GM19238 (cell line): ENCODE data around the gene OR4K17.
"Not testable (repeated sequence)": the region's sequence is repeated elsewhere in the genome, so short reads cannot be mapped to it uniquely, and the experiment has no call there.

Source experiments
- DNase-seq: peaks from one replicate; pipeline ENCODE4 v3.0.0; 2011; ENCODE audit warnings: low spot score; ENCODE audit not compliant: insufficient read length

Gene OR4K17, protein sequence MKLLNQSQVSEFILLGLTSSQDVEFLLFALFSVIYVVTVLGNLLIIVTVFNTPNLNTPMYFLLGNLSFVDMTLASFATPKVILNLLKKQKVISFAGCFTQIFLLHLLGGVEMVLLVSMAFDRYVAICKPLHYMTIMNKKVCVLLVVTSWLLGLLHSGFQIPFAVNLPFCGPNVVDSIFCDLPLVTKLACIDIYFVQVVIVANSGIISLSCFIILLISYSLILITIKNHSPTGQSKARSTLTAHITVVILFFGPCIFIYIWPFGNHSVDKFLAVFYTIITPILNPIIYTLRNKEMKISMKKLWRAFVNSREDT

DNA sequence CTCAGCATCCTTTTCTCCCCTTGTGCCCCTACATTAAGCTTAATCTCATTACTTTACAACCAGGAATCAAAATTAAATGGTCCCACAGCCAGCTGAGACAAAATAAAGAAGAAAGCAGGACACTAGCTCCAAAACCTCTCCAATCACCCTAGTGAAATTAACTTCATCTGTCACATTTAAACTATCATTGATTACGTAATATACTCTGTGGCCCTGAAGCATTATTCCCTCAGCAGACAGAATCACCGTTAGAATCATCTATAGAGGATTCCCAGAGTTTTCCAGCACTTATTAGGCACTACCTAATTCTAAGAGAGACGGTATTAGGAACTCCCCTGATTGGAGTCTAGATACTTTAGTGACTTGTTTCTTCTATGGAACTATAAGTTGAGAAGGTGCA is at the start of gene OR4K17:
OR4K17 (plus strand) TSS at position 302 of the 400 bp plus-strand sequence. CDS start 6,761 bp downstream, outside the sequence.
- no peak for DNase-seq

DNA sequence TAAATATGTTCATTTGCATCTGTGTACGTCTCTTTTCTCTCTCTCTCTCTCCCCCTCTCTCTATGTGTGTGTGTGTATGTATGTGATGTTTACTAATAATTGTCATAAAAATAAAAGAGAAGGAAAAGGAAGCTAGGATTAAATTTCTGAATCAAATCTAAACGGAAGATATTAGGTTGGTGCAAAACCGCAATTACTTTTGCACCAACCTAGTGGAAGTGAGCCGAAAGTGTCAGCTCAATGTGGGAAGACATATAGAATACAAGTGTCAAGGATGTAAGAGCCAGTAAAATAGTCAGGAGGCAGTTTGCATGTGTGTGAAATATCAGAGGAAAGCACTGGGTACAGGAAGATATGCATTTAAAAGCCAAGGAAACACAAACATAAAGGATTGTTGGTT is 18.5 kb upstream of the OR4K17 start:
- DNase-seq = no peak

DNA sequence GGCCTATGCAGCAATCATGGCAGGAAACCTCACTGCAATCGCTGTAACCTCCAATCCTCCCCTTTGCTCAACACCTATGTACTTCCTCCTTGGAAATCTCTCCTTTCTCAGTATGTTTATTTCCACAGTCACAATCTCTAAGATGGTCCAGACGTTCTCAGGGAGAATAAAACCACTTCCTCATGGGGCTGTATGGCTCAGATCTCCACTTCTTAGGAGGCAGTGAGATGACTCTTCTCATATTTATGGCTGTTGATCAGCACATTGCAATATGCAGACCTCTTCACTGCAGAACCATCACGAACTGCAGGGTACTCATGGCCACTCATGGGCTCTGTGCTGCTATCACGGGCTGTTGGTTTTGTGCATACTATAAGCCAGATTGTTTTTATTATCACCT is 17.1 kb upstream of the OR4K17 start:
- DNase-seq = no peak

DNA sequence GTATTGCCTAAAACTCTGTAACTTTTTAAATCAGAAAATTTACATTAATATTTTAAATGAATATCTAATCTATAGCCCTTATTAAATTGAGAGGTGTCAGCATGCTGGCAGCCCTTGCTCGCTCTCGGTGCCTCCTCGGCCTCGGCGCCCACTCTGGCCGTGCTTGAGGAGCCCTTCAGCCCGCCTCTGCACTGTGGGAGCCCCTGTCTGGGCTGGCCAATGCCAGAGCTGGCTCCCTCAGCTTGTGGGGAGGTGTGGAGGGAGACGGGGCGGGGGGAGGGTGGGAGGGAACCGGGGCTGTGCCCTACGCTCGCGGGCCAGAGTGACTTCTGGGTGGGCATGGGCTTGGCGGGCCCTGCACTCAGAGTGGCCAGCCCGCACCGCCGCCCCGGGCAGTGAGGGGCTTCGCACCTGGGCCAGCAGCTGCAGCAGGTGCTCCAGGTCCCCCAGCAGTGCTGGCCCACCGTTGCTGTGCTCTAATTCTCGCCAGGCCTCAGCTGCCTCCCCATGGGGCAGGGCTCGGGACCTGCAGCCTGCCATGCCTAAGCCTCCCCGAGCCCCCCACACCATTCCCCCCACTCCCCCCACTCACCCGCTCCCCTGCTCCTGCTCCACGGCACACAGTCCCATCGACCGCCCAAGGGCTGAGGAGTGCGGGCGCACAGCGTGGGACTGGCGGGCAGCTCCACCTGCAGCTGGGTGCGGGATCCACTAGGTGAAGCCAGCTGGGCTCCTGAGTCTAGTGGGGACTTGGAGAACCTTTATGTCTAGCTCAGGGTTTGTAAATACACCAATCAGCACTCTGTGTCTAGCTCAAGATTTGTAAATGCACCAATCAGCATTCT is 11.4 kb upstream of the OR4K17 start:
- DNase-seq = not testable (repeated sequence)

DNA sequence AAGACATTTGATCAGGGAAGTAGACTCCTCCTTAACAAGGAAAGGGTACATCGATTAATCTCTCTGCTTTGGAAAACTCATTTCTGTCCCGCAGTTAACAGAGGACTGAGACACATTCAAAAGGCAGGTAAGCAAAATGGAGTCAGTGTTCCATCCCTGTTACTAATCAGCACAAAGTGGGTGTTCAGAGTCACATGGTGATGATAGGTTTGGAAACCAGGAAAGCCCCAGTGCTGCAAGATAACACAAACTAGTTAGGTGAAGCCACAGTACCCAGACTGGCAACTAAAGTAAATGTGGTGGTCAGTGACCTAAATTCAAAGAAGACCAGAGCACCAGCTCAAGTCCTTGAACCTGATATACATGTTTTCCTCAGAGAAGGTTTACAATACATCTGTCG is 1.8 kb downstream of the OR4K17 start:
- DNase-seq = no peak

DNA sequence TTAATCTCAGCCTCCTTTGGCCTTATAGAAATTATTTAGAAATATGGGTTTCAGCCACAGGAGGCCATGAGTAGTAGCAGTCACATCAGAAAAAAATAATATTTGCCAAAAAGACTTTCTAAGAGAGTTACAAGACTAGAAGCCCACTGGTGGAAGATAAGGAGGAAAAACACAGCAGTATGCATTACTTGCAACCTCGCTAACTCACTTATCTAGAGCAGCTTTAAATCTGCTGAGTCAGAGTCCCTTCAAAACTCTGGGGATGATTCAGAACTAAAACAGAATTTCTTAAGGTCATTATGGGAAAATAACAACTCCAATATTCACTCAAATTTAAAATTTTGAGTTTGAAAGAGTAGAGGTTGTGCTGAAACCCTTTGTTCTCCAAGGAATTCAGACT is 6.2 kb downstream of the OR4K17 start:
- DNase-seq = no peak

DNA sequence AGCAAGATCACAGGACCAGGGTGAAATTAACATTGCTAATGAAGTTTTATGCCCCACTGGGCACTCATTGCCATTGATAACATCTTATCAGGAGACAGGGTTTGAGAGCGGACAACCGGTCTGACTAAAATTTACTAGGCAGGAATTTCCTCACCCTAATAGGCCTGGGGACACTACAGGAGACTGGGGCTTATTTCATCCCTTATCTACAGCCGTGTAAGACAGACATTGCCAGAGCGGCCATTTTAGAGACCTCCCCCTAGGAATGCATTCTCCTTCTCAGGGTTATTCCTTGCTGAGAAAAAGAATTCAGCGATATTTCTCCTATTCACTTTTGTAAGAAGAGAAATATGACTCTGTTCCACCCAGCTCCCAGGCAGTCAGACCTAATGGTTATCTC is 8.3 kb downstream of the OR4K17 start:
- no peak for DNase-seq

DNA sequence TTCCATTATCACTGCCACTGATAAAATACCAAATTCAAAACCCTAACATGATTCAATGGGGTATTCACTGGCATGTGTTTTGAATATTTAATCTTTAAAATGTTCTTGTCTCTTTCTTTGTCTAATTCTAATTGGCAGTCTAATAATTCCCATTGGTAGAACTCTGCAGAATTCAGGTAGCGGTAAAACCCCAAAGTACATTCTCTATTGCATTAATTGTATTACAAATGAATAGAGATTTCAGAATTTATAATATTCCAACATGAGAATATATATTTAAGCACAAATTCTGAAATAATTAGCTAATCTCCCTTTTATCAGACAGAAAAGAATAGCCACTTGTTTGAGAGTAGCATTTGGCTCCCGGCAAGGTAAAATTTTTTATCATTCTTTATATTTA is 28.0 kb downstream of the OR4K17 start, which contains the start of gene OR4N5:
OR4N5 (plus strand) TSS at position 301 of the 400 bp plus-strand sequence. CDS start 4,916 bp downstream, outside the sequence.
- DNase-seq = no peak

DNA sequence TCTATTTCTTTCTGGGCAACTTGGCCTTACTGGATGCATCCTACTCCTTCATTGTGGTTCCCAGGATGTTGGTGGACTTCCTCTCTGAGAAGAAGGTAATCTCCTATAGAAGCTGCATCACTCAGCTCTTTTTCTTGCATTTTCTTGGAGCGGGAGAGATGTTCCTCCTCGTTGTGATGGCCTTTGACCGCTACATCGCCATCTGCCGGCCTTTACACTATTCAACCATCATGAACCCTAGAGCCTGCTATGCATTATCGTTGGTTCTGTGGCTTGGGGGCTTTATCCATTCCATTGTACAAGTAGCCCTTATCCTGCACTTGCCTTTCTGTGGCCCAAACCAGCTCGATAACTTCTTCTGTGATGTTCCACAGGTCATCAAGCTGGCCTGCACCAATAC is 33.4 kb downstream of the OR4K17 start:
- DNase-seq = no peak

DNA sequence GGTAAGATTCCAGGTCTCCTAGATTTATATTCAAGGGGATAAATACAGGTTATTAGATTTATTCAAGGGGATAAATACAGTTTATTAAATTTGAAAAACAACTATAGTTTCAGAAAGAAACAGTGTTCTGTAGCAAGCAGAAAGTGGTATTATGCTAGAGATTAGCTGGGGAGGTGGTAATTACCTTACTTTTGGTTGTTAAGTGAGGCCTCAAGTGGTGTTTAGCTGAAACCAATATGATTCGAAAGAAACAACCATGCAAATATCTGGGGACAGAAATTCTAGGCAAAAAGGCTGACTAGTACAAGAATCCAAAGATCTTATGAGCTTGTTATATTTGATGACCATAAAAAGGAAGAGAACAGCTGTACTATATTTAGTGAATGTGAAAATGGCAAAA is 34.3 kb downstream of the OR4K17 start:
- DNase-seq = no peak

DNA sequence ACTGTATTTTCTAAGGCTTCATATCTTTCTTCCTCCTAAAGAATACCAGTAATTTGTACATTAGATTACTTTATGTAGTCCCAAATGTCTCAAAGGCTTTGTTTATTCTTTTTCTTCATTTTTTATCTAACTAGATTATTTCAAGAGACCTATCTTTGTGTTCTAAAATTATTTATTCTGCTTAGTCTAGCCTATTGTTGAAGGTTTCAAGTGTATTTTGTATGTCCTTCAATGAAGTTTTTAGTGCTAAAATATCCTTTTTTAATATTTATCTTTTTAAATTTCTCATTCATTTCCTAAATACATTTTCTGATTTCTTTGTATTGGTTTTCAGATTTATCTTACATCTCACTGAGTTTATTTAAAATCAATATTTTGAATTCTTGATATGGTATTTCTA is 53.9 kb downstream of the OR4K17 start:
- DNase-seq = no peak

DNA sequence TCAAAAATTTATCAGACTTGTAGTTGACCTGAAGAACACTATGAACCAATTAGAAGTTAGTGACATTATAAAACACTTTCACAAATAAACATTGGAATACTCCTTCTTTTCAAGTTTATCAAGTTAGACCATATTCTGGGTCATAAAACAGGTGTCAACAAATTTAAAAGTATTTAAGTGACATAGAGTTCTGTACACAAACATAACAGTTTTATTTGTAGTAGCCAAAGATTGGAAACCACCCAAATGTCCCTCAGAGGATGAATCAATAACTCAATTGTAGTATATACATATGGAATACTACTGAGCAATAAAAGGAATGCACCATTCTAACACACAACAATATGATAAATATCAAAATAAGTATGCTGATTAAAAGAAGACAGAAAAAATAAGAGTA is 56.6 kb downstream of the OR4K17 start:
- no peak for DNase-seq

DNA sequence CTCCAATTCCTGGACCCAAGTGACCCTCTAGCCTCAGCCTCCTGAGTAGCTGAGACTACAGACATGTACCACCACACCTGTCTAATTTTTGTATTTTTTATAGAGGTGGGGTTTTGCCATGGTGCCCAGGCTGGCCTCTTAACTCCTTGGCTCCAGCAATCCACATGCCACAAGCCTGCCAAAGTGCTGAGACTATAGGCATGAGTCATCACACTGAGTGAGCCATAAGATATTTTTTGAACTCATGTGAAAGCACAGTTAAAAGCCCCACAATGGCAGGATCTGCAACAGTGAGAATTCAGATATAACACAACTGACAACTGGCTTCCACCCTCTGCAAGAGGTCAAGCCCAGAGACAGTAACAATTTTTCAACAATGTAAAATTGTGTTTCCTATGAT is 59.3 kb downstream of the OR4K17 start:
- DNase-seq = not testable (repeated sequence)
